NCI-H510A (cell line): ENCODE data around the gene PPP1R1B.

ENCODE experiments used
- DNase-seq: peaks from one replicate; lab custom pipeline; 2025; lab: John Stamatoyannopoulos, UW

The PPP1R1B gene

DNA sequence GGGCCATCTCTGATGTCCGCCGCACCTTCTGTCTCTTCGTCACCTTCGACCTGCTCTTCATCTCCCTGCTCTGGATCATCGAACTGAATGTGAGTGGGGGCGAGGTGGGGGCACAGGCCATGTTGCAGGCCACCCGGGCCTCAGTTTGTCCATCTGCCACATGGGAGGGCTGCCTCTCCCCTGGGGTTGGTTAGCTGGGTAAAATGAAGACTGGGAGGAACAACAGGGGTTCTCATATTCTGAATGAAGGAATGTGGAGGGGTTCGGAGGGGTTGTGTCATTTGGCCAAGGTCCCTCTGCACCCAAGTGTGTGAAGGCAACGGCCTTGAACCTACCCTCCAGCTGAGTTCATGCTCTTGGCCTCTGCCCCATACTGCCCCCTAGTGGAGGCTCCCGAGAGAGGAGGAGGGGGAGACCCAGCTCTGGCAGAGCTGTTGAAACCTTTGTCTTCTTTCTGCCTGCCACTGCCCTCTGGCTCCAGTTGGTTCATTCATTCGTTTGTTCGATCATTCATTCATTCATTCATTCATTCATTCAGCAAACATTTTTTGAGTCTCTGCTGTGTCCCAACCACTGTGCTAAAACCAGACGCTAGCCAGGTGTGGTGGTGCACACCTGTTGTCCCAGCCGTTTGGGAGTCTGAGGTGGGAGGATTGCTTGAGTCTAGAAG, 27.0 kb downstream of the PPP1R1B start:
- peak; percentile 46 for DNase-seq

DNA sequence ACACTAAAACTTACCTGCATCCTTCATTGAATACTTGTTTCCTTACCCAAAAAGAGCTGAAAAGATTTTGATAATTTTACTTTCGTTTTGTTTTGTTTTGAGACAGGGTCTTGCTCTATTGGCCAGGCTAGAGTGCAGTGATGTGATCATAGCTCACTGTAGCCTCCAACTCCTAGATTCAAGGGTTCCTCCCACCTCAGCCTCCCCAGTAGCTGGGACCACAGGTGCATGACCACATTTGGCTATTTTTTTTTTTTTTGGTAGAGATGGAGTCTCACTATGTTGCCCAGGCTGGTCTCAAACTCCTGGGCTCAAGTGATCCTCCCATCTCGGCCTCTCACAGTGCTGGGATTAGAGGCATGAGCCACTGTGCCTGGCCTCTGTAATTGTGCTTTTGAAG, 28.4 kb downstream of the PPP1R1B start:
- DNase-seq, result no peak

DNA sequence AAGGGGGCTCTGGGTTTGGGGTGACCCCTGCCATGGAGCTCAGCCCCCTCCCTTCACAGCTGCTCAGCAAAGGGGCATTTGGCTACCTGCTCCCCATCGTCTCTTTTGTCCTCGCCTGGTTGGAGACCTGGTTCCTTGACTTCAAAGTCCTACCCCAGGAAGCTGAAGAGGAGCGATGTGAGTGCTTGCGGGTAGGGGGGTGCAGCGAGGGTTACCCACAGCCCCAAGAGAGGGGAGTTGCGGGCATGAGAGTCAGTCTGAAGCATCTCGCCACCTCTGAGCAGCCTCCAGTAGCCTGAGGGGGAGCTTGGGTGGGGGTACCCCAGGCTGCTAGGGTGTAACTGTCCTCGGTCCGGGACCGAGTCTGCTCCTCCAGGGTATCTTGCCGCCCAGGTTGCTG, 31.6 kb downstream of the PPP1R1B start:
- no peak for DNase-seq

DNA sequence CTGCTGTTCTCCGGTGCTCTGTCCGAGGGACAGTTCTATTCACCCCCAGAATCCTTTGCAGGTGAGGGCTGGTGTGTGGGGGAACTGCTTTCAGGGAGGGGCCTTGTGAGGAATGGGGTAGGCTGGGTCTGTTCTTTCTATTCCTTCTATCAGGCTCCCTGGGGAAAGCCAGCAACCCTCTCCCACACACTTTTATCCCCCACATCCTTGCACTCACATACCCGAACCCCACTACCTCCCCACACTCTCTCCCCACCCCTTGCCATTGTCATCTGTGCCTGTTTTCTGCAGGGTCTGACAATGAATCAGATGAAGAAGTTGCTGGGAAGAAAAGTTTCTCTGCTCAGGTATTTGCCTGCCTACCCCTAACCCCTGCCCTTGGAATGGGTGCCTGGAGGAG, 32.0 kb downstream of the PPP1R1B start:
- no peak for DNase-seq

DNA sequence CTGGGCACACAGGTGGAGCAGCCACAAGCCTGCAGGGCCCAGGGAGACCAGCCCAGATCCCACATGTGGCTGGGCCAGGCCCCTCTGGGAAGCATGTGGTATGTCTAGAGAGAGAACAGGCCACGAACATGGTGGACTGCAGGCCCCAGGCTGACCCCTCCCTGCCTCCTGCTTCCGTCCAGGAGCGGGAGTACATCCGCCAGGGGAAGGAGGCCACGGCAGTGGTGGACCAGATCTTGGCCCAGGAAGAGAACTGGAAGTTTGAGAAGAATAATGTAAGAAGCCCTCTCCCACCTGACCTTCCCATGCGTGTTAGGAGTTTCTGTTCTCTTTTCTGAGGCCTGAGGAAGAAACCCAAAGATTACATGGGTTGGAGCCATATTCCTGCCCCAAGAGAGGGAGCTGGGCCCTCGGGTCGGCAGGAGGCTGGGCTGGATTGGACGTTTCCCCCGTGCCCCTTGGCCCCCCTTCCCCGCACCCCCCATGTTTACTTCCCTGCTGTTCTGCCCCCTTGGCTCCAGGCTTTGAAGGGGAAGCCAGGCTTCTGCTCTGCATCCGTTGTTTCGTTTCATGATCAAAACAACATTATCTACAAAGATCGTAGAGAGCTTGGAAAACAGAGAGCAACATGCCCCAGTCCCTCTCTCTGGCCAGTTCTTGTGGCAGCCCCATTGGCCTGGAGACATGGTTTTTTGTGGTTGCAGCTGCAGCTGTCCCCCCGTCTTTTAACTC, 32.7 kb downstream of the PPP1R1B start:
- no peak for DNase-seq

DNA sequence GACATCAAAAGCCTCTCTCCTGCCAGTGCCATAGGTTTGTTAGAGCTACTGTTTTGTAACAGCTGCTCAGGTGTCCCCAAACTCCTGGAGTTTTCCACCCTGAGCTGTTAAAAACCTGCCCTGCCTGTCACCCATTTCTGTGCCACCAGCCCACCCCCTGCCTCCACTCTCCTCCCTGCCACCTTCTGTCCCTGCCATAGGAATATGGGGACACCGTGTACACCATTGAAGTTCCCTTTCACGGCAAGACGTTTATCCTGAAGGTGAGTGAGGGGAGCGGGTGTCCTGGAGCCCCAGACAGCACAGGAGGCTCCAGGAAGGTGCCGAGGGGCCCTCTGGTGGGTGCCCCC, 33.2 kb downstream of the PPP1R1B start:
- no peak for DNase-seq

DNA sequence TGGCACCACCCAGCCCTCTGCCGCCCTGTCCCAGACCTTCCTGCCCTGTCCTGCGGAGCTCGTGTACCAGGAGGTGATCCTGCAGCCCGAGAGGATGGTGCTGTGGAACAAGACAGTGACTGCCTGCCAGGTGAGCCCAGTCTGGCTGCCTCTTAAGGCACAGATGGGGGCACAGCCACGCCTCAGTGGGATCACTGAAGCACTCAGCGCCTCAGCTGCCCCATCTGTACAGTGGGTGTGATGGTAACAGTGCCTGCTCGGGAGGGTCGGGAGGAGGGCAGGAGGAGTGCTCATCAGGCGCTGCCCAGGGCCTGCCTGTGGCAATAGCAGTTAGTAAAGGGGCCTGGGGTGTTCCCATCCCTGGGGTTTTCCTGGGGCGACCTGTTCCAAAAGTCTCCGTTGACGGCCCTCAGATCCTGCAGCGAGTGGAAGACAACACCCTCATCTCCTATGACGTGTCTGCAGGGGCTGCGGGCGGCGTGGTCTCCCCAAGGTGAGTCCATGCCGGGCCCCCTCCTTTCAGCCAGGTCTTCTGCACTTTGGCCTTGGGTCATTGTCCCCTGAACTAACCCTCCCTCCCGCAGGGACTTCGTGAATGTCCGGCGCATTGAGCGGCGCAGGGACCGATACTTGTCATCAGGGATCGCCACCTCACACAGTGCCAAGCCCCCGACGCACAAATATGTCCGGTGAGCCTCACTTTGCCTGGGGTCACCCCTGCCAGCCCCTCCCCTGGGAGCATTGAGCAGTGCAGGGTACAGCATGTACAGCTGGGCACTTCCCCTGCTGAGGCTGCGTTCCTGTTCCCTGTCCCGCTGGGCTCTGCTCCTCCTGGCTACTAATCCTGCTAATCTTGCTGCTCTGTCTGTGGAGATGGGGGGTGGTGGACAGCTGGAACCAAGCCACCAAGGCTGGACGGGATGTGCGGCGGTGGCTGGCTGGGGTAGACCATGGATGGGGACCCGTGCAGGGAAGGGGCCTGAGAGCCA, 33.9 kb downstream of the PPP1R1B start:
- no peak for DNase-seq

DNA sequence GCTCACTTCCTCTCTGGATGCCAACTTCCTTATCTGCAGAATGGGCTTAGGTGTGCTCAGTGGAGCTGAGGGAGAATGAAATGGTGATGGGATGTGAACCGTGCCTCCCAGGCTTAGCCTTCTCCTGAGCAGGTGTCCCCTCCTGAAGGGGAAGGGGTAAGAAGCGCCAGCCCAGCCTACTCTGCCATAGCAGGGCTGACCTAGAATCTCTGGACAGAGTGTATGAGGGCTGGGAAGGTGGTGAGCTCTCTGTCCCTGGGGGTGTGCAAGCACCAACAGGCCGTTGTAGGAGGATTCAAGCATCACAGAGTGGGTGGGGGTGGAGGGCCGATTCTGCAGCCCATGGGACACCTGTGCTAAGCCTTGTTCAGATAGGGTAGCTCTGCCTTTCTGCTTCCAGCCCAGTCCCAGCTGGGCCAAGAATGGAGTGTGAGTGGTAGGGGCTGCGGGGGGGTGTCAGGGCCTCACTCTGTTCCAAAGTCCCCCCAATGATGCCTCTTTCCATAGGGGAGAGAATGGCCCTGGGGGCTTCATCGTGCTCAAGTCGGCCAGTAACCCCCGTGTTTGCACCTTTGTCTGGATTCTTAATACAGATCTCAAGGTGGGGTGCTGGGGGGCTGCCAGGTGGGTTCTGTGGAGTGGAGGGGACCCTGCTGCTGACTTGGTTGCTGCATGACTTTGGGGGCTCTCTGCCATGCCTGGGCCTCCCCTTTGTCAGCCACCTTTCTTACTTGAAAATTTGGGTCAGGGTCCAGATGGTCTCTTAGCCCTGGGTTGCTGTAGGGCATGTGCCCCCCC, 35.2 kb downstream of the PPP1R1B start:
- no peak for DNase-seq

DNA sequence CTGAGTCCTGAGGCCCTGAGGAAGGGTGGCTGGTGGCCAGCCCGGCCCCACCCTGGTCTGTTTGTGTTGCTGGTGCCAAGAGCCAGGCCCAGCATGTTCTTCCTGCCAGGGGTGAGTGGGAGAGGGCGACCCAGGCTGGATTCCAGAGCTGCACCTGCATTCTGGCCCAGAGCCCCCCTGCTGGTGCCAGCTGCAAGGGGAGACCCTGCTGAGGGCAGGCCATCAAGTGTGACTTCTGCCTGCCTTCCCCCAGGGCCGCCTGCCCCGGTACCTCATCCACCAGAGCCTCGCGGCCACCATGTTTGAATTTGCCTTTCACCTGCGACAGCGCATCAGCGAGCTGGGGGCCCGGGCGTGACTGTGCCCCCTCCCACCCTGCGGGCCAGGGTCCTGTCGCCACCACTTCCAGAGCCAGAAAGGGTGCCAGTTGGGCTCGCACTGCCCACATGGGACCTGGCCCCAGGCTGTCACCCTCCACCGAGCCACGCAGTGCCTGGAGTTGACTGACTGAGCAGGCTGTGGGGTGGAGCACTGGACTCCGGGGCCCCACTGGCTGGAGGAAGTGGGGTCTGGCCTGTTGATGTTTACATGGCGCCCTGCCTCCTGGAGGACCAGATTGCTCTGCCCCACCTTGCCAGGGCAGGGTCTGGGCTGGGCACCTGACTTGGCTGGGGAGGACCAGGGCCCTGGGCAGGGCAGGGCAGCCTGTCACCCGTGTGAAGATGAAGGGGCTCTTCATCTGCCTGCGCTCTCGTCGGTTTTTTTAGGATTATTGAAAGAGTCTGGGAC, 36.0 kb downstream of the PPP1R1B start:
- no peak for DNase-seq

DNA sequence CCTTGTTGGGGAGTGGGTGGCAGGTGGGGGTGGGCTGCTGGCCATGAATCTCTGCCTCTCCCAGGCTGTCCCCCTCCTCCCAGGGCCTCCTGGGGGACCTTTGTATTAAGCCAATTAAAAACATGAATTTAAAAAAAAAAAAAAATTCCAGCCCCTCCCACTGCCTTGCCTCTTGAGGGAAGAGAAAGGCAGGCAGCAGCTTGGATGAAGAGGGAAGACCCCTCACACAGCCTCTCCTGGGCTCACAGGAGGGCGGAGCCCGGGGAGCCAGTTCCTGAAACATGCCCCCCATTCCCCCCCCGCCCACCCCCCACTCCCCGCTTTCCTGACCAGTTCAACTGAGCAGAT, 36.6 kb downstream of the PPP1R1B start:
- DNase-seq, result no peak

DNA sequence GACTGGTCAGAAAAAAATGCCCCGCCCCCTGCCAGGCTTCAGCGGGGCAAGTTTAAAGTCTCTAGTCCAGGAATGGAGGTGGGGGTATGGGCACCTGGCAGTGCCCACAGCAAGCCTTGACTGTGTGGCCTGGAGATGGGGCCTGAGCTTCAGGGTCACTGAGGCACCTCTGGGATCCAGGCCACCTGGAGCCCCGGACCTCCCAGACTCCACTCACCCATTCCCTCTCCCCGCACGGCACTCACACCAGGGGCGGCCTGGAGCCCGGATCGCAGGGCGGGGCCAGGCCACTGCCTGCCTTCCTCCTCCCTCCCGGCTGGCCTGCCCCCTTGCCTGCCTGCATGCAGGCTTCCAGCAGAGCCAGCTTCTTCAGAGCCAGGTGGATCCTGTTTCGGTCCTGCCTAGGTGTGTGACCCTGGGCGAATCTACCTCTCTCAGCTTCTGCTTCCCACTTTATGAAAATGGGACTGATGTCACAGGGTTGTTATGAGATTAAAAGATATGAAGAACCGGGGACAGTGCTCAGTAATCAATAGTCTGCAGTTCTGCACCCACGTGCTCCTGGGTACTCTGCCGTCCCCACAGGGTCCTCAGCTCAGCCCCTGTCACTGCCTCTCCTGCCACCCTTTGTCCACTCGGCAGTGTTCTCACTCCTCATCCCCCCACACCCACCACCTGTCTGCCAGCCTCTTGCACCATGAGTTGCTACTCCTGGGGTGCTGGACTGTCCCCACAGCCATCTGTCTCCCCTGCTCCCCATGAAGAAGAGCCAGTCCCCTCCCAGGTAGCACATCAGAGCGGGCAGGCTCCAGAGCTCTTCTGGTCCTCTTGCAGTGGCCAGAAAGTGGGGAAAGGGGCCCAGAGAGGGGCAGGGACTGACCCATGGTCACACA, 37.2 kb downstream of the PPP1R1B start:
- peak; percentile 47 for DNase-seq

DNA sequence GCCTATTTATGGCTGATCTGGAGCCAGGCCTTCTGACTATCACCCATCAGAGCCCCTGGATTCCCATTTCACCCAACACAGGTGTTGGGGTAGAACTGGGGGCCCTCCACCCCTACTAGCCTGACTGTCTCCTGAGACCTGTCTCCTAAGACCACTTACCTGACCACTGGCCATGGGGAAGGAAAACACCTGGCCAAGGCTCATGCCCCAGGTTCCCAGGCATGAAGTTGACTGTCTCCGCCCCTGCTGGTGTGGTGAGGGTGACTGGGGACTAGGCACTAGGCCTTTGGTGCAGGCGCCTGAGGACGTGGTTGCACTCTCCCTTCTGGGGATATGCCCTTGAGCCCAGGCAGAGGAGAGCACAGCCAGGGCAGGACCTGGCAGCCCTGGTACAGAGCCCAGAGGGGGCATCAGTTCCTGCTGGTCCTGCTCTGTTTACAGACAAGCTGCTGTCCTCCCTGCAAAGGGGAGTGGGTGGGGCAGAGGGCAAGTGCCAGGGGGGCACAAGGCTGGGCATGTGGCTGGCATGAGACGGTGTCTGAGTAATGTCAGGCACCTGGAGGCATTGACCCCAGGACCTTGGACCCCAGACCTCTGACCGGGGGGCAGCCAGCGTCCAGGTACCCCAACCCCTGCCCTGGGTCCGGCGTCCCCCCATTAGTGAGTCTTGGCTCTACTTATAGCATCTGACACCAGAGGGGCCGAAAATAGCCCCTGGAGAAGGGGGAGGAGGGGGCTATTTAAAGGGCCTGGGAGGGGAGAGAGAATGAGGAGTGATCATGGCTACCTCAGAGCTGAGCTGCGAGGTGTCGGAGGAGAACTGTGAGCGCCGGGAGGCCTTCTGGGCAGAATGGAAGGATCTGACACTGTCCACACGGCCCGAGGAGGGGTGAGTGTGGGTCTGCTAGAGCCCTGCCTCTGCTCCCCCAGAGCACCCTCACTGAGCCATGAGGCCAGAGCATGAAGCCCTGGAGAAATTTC, 38.1 kb downstream of the PPP1R1B start, which contains the start of gene TCAP:
TCAP (plus strand) TSS at position 769 of the 981 bp plus-strand sequence; CDS start at position 780, 11 bp downstream.
- DNase-seq, result no peak

DNA sequence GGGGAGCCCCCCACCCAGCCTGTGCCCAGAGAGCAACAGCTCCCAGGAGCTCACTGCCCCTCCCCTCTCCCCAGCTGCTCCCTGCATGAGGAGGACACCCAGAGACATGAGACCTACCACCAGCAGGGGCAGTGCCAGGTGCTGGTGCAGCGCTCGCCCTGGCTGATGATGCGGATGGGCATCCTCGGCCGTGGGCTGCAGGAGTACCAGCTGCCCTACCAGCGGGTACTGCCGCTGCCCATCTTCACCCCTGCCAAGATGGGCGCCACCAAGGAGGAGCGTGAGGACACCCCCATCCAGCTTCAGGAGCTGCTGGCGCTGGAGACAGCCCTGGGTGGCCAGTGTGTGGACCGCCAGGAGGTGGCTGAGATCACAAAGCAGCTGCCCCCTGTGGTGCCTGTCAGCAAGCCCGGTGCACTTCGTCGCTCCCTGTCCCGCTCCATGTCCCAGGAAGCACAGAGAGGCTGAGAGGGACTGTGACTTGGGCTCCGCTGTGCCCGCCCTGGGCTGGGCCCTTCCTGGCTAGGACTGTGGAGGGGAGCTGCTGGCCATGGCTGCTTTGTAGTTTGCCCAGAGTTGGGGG, 39.0 kb downstream of the PPP1R1B start:
- peak; percentile 62 for DNase-seq

DNA sequence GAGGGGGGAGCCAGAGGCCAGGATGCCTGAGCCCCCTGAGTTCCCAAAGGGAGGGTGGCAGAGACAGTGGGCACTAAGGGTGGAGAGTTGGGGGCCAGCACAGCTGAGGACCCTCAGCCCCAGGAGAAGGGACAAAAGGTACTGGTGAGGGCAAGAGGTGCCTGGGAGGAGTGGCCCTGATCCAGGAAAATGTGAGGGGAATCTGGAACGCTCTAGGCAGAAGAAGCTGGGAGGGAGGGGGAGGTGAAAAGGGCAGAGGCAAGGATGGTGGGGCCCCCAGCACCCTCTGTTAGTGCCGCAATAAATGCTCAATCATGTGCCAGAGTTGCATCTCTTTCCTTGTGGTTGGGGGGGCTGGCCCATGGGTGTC, 39.5 kb downstream of the PPP1R1B start:
- no peak for DNase-seq

DNA sequence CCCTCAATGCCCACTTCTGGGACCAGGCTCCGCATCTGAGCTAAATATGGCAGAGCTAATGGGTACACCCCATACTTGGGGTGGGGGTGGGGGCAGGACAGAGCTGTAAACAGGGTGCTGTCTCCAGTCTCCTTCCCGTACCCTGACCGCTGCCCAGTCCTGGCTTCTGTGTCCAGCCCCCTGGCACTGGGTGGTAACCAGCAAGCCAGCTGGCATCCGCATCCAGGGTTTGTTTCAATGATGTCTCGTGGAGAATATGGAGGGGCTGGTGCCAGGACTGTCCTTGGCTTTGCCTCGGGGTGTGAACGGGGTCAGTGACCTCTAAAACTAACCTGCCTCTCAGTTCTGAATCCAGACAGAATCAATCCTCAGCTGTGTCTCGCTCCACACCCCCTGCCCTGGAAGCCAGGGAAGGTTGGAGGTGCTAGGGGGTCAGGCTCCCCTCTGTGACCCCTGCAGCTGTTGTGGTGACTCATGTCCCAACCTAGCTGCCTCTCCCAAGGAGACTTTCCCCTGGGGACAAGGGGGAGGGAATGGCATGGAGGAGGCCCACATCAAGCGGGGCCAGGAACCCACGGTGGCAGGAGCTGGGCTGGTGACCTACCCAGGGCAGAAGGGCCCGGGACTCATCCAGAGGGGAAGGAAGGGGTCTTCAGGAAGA, 40.0 kb downstream of the PPP1R1B start:
- DNase-seq, result no peak

DNA sequence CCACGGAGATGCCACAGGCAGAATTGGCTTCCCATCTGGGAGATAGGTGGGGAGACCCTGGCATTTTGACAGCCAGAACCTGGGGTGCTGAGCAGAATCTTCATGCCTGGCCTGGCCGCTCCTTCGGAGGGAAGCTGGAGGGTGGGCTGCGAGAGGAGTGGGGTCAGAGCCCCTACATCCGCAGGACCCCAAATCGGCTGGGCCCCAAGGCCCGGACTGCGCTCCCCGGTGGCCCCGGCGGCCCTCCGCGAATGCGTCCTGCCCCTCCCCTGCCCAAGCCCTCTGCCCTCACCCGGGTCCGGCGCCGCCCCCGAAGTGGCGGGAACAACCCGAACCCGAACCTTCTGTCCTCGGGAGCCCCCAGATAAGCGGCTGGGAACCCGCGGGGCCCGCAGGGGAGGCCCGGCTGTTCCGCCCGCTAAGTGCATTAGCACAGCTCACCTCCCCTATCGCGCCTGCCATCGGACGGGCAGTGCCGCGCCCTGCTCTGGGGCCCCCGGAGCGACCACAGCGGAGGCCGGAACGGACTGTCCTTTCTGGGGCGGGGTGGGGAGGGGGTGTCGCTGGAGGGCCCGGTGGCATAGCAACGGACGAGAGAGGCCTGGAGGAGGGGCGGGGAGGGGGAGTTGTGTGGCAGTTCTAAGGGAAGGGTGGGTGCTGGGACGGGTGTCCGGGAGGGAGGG, 40.7 kb downstream of the PPP1R1B start:
- DNase-seq, result no peak
